SU-DHL-6 (cell line): ENCODE measurements around the gene PTPN20.
"Not testable (repeated sequence)": the region's sequence is repeated elsewhere in the genome, so short reads cannot be mapped to it uniquely, and the experiment has no call there.

Source experiments
- EZH2phosphoT487 ChIP-seq: fragments of 200-600 bp; sonication (generic), shearing (Covaris generic); conservative IDR thresholded peaks from 2 replicates; pipeline ENCODE4 v1.6.1; 2018; ENCODE audit warnings: mild to moderate bottlenecking, antibody characterized with exemption, low read length, moderate library complexity, mixed read lengths
- TF ChIP-seq, protein P1 (sequence below): fragments of 200-600 bp; sonication (generic); IDR thresholded peaks from one replicate; pipeline ENCODE4 v1.5.1; 2017; ENCODE audit warnings: antibody characterized with exemption, mild to moderate bottlenecking, low read length, moderate library complexity; ENCODE audit not compliant: insufficient read depth, poor library complexity, severe bottlenecking

DNA sequence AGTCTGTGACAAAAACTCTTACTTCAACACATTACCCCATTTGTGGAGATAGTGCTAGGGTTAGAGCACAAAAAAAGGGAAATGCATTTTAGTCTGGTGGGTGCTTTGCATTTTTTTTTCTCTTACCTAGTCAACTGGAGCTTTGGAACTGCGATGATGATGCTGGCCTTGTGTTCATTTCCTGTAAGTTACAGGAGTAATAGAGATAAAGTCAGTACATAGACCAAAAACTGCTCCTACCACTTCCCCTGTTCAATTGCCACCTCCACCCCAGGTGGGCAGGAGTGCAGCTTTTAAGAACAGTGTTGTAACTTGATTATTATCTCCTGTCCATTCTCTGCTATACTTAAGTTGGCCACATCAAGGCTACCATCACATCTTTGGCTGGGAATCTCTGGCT lies 29.9 kb downstream of the PTPN20 start:
- TF ChIP-seq, protein P1, sequence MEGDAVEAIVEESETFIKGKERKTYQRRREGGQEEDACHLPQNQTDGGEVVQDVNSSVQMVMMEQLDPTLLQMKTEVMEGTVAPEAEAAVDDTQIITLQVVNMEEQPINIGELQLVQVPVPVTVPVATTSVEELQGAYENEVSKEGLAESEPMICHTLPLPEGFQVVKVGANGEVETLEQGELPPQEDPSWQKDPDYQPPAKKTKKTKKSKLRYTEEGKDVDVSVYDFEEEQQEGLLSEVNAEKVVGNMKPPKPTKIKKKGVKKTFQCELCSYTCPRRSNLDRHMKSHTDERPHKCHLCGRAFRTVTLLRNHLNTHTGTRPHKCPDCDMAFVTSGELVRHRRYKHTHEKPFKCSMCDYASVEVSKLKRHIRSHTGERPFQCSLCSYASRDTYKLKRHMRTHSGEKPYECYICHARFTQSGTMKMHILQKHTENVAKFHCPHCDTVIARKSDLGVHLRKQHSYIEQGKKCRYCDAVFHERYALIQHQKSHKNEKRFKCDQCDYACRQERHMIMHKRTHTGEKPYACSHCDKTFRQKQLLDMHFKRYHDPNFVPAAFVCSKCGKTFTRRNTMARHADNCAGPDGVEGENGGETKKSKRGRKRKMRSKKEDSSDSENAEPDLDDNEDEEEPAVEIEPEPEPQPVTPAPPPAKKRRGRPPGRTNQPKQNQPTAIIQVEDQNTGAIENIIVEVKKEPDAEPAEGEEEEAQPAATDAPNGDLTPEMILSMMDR, result not testable (repeated sequence)
- not testable (repeated sequence) for TF ChIP-seq EZH2phosphoT487
